NT2/D1 (cell line): ENCODE results near the gene NAALADL2.

Experiments
- DNase-seq: peaks from one replicate; pipeline ENCODE4 v3.0.0-alpha.2; 2011; ENCODE audit warnings: low read depth, low spot score
- H3K27me3 ChIP-seq: 2 replicates; pipeline ENCODE4 v1.6.0; 2011; ENCODE audit warnings: mild to moderate bottlenecking; ENCODE audit not compliant: insufficient read length, insufficient read depth
- H3K36me3 ChIP-seq: 2 replicates; pipeline ENCODE4 v1.6.1; 2011; ENCODE audit warnings: mild to moderate bottlenecking, low read length, mixed read lengths; ENCODE audit not compliant: insufficient read depth, insufficient read length
- H3K4me1 ChIP-seq: 2 replicates; pipeline ENCODE4 v1.5.1; 2011; ENCODE audit not compliant: insufficient read depth, insufficient read length
- H3K4me3 ChIP-seq: 2 replicates; pipeline ENCODE4 v1.5.1; 2011; ENCODE audit warnings: low read depth; ENCODE audit not compliant: insufficient read length
- H3K9ac ChIP-seq: 2 replicates; pipeline ENCODE4 v1.6.0; 2011; ENCODE audit warnings: low read depth; ENCODE audit not compliant: insufficient read length
- H3K9me3 ChIP-seq: 2 replicates; pipeline ENCODE4 v1.5.1; 2011; ENCODE audit warnings: mild to moderate bottlenecking, low read length; ENCODE audit not compliant: insufficient read depth
- SUZ12 ChIP-seq: IDR thresholded peaks from 2 replicates; pipeline ENCODE4 v1.6.1; 2011; ENCODE audit not compliant: insufficient read length, insufficient read depth; ENCODE audit errors: extremely low read depth
- YY1 ChIP-seq: IDR thresholded peaks from 2 replicates; pipeline ENCODE4 v1.6.1; 2011; ENCODE audit not compliant: insufficient read length, insufficient read depth
- ZNF274 ChIP-seq: IDR thresholded peaks from 2 replicates; pipeline ENCODE4 v1.6.1; 2011; ENCODE audit warnings: mild to moderate bottlenecking, low read depth, low read length

Gene NAALADL2

DNA sequence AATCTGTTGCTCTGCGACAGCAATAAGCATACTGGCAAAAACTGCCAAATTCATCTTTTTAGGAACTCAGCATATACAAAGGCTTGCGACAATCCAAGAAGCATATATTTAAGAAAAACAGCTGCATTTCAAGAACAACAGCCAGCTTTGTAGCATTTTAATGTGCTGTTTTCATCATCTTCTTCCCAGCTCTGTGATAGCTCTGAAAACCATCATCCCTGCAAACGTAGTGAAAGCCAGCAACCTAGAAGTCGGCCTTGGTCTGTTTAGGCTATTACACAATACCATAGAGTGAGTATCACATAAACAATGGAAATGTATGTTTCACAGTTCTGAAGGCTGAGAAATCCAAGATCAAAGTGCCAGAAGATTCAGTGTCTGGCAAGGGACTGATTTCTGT is 187.5 kb downstream of the NAALADL2 start:
- H3K9ac ChIP-seq = no peak overlapping the region
- H3K27me3 ChIP-seq = no peaks in the 10 kb centered on the region
- no peaks in the 10 kb centered on the region for H3K4me1 ChIP-seq
- H3K36me3 ChIP-seq = no peaks in the 10 kb centered on the region
- no peak overlapping the region for H3K4me3 ChIP-seq
- TF ChIP-seq YY1 = no peak
- TF ChIP-seq ZNF274 = no peak
- no peak for TF ChIP-seq SUZ12
- DNase-seq = no peak
- peaks cover 22% of the 10 kb centered on the region; the same call in 1 of the 2 replicates for H3K9me3 ChIP-seq

DNA sequence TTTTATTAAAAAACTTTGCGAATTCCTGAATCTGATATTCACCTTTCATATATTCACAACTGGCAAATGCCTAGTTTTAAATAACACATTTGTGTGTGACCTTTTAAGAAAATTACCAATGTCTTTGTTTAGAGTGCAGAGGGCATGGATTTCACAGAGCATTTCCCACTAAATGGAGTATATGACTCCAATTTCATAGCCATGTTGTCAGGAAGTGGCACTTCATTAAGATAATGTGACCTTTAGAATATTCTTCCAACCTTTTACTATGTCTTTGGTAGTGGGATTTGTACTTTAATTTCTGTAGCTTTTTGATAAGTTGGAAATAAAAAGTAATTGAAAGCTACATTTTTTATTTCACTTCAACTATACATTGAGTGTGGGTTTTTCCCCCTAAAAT is 188.7 kb downstream of the NAALADL2 start:
- Histone ChIP-seq H3K4me1 (no peaks in the 10 kb centered on the region), H3K9ac (no peak overlapping the region), H3K4me3 (no peak overlapping the region), H3K36me3 (no peaks in the 10 kb centered on the region), H3K9me3 (peaks cover 26% of the 10 kb centered on the region; the same call in 1 of the 2 replicates), H3K27me3 (no peaks in the 10 kb centered on the region)
- TF ChIP-seq SUZ12 = no peak
- no peak for TF ChIP-seq ZNF274
- TF ChIP-seq YY1 = no peak
- DNase-seq = no peak

DNA sequence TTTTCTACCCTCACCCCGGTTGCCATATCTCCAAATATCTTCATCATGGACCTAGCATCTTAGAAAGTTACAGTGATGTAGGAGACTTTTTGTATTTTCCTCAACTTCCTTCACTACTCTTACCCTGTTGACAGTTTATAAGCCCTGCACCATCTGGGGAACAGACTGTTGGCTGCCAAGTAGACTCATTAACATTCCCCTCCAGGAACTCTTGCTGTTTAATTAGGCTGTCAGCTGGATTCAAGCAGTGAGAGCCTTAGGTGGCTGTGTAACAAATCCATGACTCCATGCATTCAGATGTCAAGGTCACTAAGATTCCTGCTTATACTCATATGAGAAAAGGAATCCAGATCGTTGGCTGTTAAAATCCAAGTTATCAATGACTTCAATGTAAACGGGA is 198.3 kb downstream of the NAALADL2 start:
- H3K36me3 ChIP-seq = no peaks in the 10 kb centered on the region
- no peak overlapping the region for H3K9ac ChIP-seq
- H3K27me3 ChIP-seq = no peaks in the 10 kb centered on the region
- H3K4me3 ChIP-seq = no peak overlapping the region
- peak; percentile 6 for DNase-seq
- H3K9me3 ChIP-seq = peaks cover 7% of the 10 kb centered on the region; the same call in 1 of the 2 replicates
- no peak for TF ChIP-seq ZNF274
- TF ChIP-seq SUZ12 = no peak
- TF ChIP-seq YY1 = no peak
- H3K4me1 ChIP-seq = no peaks in the 10 kb centered on the region

DNA sequence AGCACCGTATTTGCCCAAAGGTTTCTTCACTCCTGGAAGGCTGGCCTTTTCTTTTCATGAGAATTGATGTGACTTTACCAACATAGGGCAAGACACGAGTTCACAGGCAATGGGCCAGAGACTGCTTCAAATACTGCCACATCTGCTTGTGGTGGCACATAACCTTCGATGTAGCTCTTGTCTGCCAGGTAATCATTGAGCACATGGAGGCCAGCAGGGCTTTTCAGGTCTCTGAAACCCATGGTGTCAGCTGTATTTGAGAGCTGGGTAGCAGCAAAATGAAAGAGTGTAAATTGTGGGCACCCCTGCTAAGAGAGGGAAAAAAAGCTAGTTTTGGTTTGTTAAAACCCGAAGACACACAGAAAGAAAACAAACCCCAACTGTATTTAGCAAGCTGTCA is 200.7 kb downstream of the NAALADL2 start:
- peaks cover 7% of the 10 kb centered on the region; the same call in 1 of the 2 replicates for H3K9me3 ChIP-seq
- H3K27me3 ChIP-seq = no peaks in the 10 kb centered on the region
- H3K9ac ChIP-seq = no peak overlapping the region
- H3K36me3 ChIP-seq = no peaks in the 10 kb centered on the region
- no peak overlapping the region for H3K4me3 ChIP-seq
- TF ChIP-seq YY1 = no peak
- no peaks in the 10 kb centered on the region for H3K4me1 ChIP-seq
- DNase-seq = no peak

DNA sequence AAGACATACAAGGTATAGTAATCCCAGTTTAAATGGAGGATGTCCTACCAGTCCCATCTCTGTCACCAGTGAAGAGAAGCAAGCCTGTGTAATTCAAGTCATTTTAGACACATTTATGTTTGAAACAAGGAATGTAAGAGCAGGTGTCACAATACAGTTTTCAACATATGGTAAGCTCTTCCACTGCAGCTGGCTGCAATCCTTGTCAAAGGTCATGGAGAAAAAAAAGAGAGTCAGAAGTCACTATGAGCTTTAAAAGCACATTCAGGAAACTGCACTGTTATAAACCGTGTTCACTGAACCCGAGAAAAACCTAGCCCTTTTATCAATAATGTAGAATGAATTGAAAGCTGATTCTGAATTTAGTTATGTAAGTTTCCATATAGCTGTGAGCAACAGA is 206.4 kb downstream of the NAALADL2 start:
- Histone ChIP-seq H3K36me3 (no peaks in the 10 kb centered on the region), H3K9me3 (no peaks in the 10 kb centered on the region), H3K4me3 (no peak overlapping the region), H3K9ac (no peak overlapping the region), H3K4me1 (no peaks in the 10 kb centered on the region), H3K27me3 (no peaks in the 10 kb centered on the region)
- no peak for DNase-seq
- no peak for TF ChIP-seq SUZ12
- no peak for TF ChIP-seq ZNF274
- TF ChIP-seq YY1 = no peak

DNA sequence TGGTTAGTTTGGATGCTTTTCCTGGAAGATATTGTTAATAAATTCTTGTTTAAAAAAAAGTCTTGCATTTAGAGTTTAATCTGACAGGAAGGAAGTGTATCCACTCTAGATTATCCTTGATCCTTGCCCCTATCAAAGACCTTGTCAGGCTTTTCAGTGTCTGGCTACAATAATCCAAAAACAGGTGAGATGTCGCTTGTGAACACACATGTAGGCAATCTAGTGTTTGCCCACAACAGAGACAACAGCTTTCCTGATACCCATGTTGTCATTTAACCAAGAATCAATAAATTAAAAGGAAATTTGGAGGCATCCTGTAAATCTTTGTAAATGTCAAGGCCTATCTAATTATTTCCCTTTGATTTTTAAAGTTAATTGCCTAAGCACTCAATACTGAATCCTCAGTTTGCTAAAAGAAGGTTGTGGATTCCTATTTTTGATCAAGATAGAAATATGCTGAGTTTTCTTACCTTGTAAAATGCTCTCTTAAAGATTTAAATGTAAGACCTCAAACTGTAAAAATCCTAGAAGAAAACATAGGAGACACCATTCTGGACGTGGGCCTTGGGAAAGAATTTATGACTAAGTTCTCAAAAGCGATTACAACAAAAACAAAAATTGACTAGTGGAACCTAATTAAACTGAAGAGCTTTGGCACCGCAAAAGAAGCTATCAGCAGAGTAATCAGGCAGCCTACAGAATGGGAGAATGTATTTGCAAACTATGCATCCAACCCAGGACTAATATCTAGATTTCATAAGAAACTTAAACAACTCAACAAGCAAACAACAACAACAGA is 207.7 kb downstream of the NAALADL2 start:
- no peak overlapping the region for H3K4me3 ChIP-seq
- no peak overlapping the region for H3K9ac ChIP-seq
- H3K36me3 ChIP-seq = no peaks in the 10 kb centered on the region
- DNase-seq = no peak
- TF ChIP-seq YY1 = no peak
- no peak for TF ChIP-seq SUZ12
- TF ChIP-seq ZNF274 = no peak
- no peaks in the 10 kb centered on the region for H3K4me1 ChIP-seq
- no peaks in the 10 kb centered on the region for H3K9me3 ChIP-seq
- H3K27me3 ChIP-seq = no peaks in the 10 kb centered on the region

DNA sequence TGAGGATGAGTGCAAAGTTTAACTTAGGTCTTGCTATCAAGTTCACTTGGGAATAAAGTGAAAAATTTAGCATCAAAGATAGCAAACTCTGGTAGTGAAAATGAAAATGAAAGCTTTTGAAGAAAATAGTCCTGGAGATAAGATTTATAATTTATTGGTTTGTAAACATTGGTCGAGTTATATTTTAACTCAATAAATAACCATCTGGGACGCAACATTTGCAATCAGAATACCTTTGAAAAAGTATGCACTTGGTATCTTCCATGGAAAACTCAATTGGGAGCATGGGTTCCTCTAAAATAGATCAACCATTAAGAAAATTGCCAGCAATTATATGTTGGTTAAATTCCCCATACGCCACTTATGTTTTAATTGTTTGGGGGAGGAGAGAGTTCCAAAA is 209.5 kb downstream of the NAALADL2 start:
- no peak for TF ChIP-seq YY1
- TF ChIP-seq ZNF274 = no peak
- TF ChIP-seq SUZ12 = no peak
- Histone ChIP-seq H3K9me3 (no peaks in the 10 kb centered on the region), H3K4me1 (no peaks in the 10 kb centered on the region), H3K36me3 (no peaks in the 10 kb centered on the region), H3K9ac (no peak overlapping the region), H3K27me3 (no peaks in the 10 kb centered on the region), H3K4me3 (no peak overlapping the region)
- no peak for DNase-seq

DNA sequence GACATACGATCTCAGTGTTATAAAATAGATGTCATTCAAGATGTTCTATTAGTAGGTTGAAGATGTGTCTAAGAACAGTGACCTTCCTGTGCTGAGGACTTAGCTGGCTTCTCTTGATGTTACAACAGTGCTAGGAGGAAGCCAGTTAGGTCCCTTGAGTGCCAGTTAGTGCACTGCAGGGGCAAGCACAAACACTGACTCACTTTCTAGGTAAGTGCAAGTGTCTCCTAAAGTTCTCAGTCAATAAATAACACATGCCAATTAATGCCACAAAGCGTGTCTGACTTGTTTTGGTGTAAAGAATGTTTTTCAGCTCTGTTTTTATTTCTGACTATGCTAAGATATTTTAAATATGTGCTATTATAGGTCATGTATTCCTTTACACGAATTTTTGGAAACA is 211.8 kb downstream of the NAALADL2 start:
- Histone ChIP-seq H3K9me3 (no peaks in the 10 kb centered on the region), H3K27me3 (no peaks in the 10 kb centered on the region), H3K9ac (no peak overlapping the region), H3K4me3 (no peak overlapping the region), H3K4me1 (no peaks in the 10 kb centered on the region), H3K36me3 (no peaks in the 10 kb centered on the region)
- TF ChIP-seq SUZ12 = no peak
- TF ChIP-seq ZNF274 = no peak
- TF ChIP-seq YY1 = no peak
- DNase-seq = no peak
